K562 (cell line): ENCODE measurements around the gene FADS1. TPM values are rescaled to one million over a fixed set of nuclear protein-coding genes. Genes with fewer than 3 reads are reported as not detected.

Experiments
- ATF3 ChIP-seq, 2 experiments: fragments of 450-650 bp in 1 of 2; sonication (generic) in 1 of 2; formaldehyde crosslinking in 1 of 2; IDR thresholded peaks in 1 of 2; conservative IDR thresholded peaks in 1 of 2; 2 replicates each; pipeline versions ENCODE4 v1.6.1 to v1.8.1; 2016 to 2023; ENCODE audit warnings: mild to moderate bottlenecking in 2 of 2, moderate library complexity in 2 of 2, inconsistent platforms in 1 of 2, missing genetic modification reagents in 1 of 2
- BDP1 ChIP-seq: IDR thresholded peaks from 3 replicates; pipeline ENCODE4 v1.6.1; 2011; ENCODE audit not compliant: insufficient read length, insufficient read depth
- CBX8 ChIP-seq: fragments of 200-600 bp; sonication (generic); IDR thresholded peaks from 2 replicates; pipeline ENCODE4 v1.6.1; 2012; ENCODE audit warnings: borderline replicate concordance, mixed run types, low read depth, mild to moderate bottlenecking, moderate library complexity, mixed read lengths, low read length, control low read depth, inconsistent platforms; ENCODE audit not compliant: poor library complexity, severe bottlenecking; ENCODE audit errors: extremely low read depth
- CTCF ChIP-seq, 3 experiments: IDR thresholded peaks in 2 of 3; conservative IDR thresholded peaks in 1 of 3; 2 replicates each; pipeline ENCODE4 v1.5.1; 2011 to 2012; ENCODE audit warnings: low read length in 3 of 3, mild to moderate bottlenecking in 3 of 3, control low read depth in 2 of 3, improper control_type of control experiment in 1 of 3, inconsistent platforms in 1 of 3, low read depth in 1 of 3, mixed read lengths in 1 of 3, moderate library complexity in 1 of 3; ENCODE audit not compliant: insufficient read depth in 2 of 3
- ETV6 ChIP-seq, 3 experiments: fragments of 150-350 bp in 1 of 3; sonication (generic) in 1 of 3; formaldehyde crosslinking in 1 of 3; IDR thresholded peaks; 2 replicates each; pipeline versions ENCODE4 v1.6.1 to v1.8.0; 2014 to 2022; ENCODE audit warnings: borderline replicate concordance in 2 of 3, low read depth in 2 of 3, antibody characterized with exemption in 1 of 3, low read length in 1 of 3, mild to moderate bottlenecking in 1 of 3, missing genetic modification reagents in 1 of 3
- FOXM1 ChIP-seq, 2 experiments: fragments of 450-650 bp in 1 of 2; sonication (generic) in 1 of 2; formaldehyde crosslinking in 1 of 2; IDR thresholded peaks; 2 replicates each; pipeline versions ENCODE4 v1.6.1 to v1.9.0; 2017 to 2022; ENCODE audit warnings: low read depth in 2 of 2, mild to moderate bottlenecking in 2 of 2, missing genetic modification reagents in 1 of 2, moderate library complexity in 1 of 2
- GTF2F1 ChIP-seq: IDR thresholded peaks from 2 replicates; pipeline ENCODE4 v1.6.1; 2011; ENCODE audit warnings: low read depth, low read length, improper control_type of control experiment
- HIVEP1 ChIP-seq: fragments of 250-450 bp; sonication (Bioruptor Pico); IDR thresholded peaks from 2 replicates; pipeline ENCODE4 v1.4.0; 2020; ENCODE audit warnings: mild to moderate bottlenecking
- KDM1A ChIP-seq, 2 experiments: fragments of 450-650 bp; IDR thresholded peaks; 2 replicates each; pipeline ENCODE4 v1.6.1; 2016; ENCODE audit warnings: mild to moderate bottlenecking in 2 of 2
- MITF ChIP-seq: IDR thresholded peaks from 2 replicates; pipeline ENCODE4 v1.6.1; 2014; ENCODE audit warnings: antibody characterized with exemption
- MLLT1 ChIP-seq, 2 experiments: fragments of 450-650 bp; IDR thresholded peaks; 2 replicates each; pipeline ENCODE4 v1.6.1; 2016
- NFATC3 ChIP-seq: fragments of 450-650 bp; IDR thresholded peaks from 2 replicates; pipeline ENCODE4 v1.6.1; 2017; ENCODE audit warnings: mild to moderate bottlenecking
- NFIC ChIP-seq: fragments of 450-650 bp; IDR thresholded peaks from 2 replicates; pipeline ENCODE4 v1.6.1; 2017; ENCODE audit warnings: mild to moderate bottlenecking, inconsistent platforms
- NFRKB ChIP-seq: fragments of 450-650 bp; IDR thresholded peaks from 2 replicates; pipeline ENCODE4 v1.6.1; 2016; ENCODE audit warnings: low read depth
- PHF21A ChIP-seq: fragments of 450-650 bp; IDR thresholded peaks from 2 replicates; pipeline ENCODE4 v1.6.1; 2017; ENCODE audit warnings: low read depth, borderline replicate concordance
- PML ChIP-seq: IDR thresholded peaks from 2 replicates; pipeline ENCODE4 v1.6.1; 2012; ENCODE audit warnings: low read length, inconsistent platforms
- SIN3A ChIP-seq, 2 experiments: fragments of 150-350 bp in 1 of 2; IDR thresholded peaks; 2 replicates each; pipeline ENCODE4 v1.6.1; 2011 to 2016; ENCODE audit warnings: borderline replicate concordance in 2 of 2, low read depth in 2 of 2, low read length in 2 of 2, mild to moderate bottlenecking in 2 of 2, moderate library complexity in 2 of 2; ENCODE audit not compliant: control insufficient read depth in 1 of 2
- SMARCA5 ChIP-seq: fragments of 450-650 bp; IDR thresholded peaks from 2 replicates; pipeline ENCODE4 v1.6.1; 2016
- TCF7 ChIP-seq: sonication (generic); IDR thresholded peaks from 2 replicates; pipeline ENCODE4 v1.6.1; 2016; ENCODE audit warnings: antibody characterized with exemption, borderline replicate concordance
- ZFX ChIP-seq: sonication (generic); formaldehyde crosslinking; IDR thresholded peaks from 2 replicates; pipeline ENCODE4 v1.8.0; 2022; ENCODE audit warnings: mild to moderate bottlenecking, missing genetic modification reagents, moderate library complexity
- ZNF184 ChIP-seq: sonication (generic); formaldehyde crosslinking; IDR thresholded peaks from 2 replicates; pipeline ENCODE4 v1.5.0; 2020; ENCODE audit warnings: missing genetic modification reagents
- polyA plus RNA-seq, 8 experiments: library from polyadenylated mRNA; depleted of rRNA in 4 of 8; stranded (reverse) in 5 of 8; unstranded in 3 of 8; fragments of >200 nt; fragmentation: Nextera tagmentation in 2 of 8; fragmentation: Illumina TruSeq in 1 of 8; extraction: Ambion mirVana in 2 of 8; extraction: Trizol in 1 of 8; gene quantifications; 2 replicates each; pipeline versions ENCODE4 v1.2.1 to v1.2.3, GENCODE V29; 2011 to 2014; ENCODE audit warnings: inconsistent platforms in 1 of 8, missing spikeins in 1 of 8
- total RNA-seq, 7 experiments: library from RNA; depleted of rRNA in 6 of 7; stranded (reverse); fragments of >200 nt in 6 of 7; fragmentation: Illumina TruSeq in 2 of 7; extraction: Trizol in 2 of 7; gene quantifications; 2 replicates each; pipeline versions ENCODE4 v1.2.1 to v1.2.3, GENCODE V29; 2011 to 2021; ENCODE audit warnings: low replicate concordance in 1 of 7

FADS1 gene
- total and polyA plus RNA-seq, 9 of the 15 experiments (the other 6 are each of a cell fraction or from before 2014, with no cell fraction given) = 110 to 864 (median 364) TPM

GRCh38 chr11:61791737-61792309 is 25.0 kb downstream of the FADS1 start (continued):
- TF ChIP-seq ZFX (CRISPR knock-in tag) = no peak
- TF ChIP-seq ATF3 (IDR thresholded peaks at IDR 0.05) = no peak
- TF ChIP-seq ATF3 (CRISPR knock-in tag; conservative IDR thresholded peaks at IDR 0.05) = peak; percentile 61; the same call in 1 of the 2 replicates
- TF ChIP-seq NFATC3 = no peak
- TF ChIP-seq SMARCA5 = peak; percentile 73; the same call in 1 of the 2 replicates
- peak in 1 of 2 experiments; percentile 78; a peak in 1 of 4 replicates for TF ChIP-seq SIN3A (IDR thresholded peaks at IDR 0.05; ENCODE audit: borderline replicate concordance in 2 of 2, control insufficient read depth in 1 of 2, low read depth in 2 of 2, low read length in 2 of 2)
- no peak for TF ChIP-seq NFRKB
- peak in 2 of 3 experiments; percentile 7 to 29; a peak in 1 of 6 replicates for TF ChIP-seq CTCF (IDR thresholded peaks at IDR 0.05 in 2 of 3, conservative IDR thresholded peaks at IDR 0.05 in 1 of 3; ENCODE audit: insufficient read depth in 2 of 3, low read depth in 1 of 3, low read length in 3 of 3)
- TF ChIP-seq NFIC = peak; percentile 87
- TF ChIP-seq ZNF184 (CRISPR knock-in tag) = no peak
- 0 out of 2 replicates have a peak, but pooled peaks have one; percentile 15 for TF ChIP-seq PML
- TF ChIP-seq KDM1A (IDR thresholded peaks at IDR 0.05) = peak; percentile 48 to 72; a peak in 2 of 4 replicates
- TF ChIP-seq MITF = no peak
- 0 out of 2 replicates have a peak, but pooled peaks have one; percentile 34 for TF ChIP-seq GTF2F1
- TF ChIP-seq FOXM1 (IDR thresholded peaks at IDR 0.05; ENCODE audit: low read depth) = no peak
- no peak for TF ChIP-seq FOXM1 (CRISPR knock-in tag; IDR thresholded peaks at IDR 0.05; ENCODE audit: low read depth)
- TF ChIP-seq PHF21A = 0 out of 2 replicates have a peak, but pooled peaks have one; percentile 3
- no peak for TF ChIP-seq ETV6 (IDR thresholded peaks at IDR 0.05; ENCODE audit: borderline replicate concordance in 1 of 2, low read depth in 2 of 2, low read length in 1 of 2)
- TF ChIP-seq ETV6 (CRISPR knock-in tag; IDR thresholded peaks at IDR 0.05; ENCODE audit: borderline replicate concordance) = no peak
- no peak for TF ChIP-seq TCF7
- no peak for TF ChIP-seq HIVEP1 (CRISPR knock-in tag)
- no peak for TF ChIP-seq CBX8
- TF ChIP-seq MLLT1 (IDR thresholded peaks at IDR 0.05) = peak; percentile 19 to 57; a peak in 1 of 4 replicates
- no peak for TF ChIP-seq BDP1
